ENCODE measurements around the gene PHF2. TPM values are rescaled to one million over a fixed set of nuclear protein-coding genes. Genes with fewer than 3 reads are reported as not detected.

The PHF2 gene
- total RNA-seq, 2 donors from 2014 or later, result 23.3 to 27.6 TPM

DNA sequence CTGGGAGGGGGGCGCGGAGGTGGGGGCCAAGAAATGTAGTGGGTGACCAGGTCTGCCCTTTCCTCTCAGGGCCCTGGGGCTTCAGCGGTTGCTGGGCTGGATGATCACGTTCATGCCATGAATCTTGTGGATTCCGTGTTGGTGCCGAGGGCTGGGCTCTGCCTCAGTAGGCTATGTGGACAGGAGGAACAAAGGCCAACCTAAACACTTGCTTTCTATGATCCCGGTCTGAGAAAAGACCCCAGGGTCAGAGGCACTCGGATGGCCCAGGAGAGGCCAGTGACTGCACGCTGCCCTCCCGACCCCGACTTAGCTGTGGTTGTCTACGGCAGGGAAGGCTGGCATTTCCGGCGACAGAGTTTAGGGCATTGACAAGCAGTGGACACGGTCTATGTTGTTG, 26.6 kb downstream of the PHF2 start:
- Mint-ChIP-seq H3K36me3 (ENCODE audit: insufficient read depth in 2 of 2) (peaks cover 11% of the 10 kb centered on the region in 2 donors), H3K4me1 (ENCODE audit: low read depth) (peaks cover 36% of the 10 kb centered on the region), H3K4me3 (no peak overlapping the region), H3K9me3 (peaks cover 2 to 7% of the 10 kb centered on the region in 2 donors), H3K27me3 (ENCODE audit: low read depth) (no peaks in the 10 kb centered on the region), H3K27ac (no peak overlapping the region)
- ATAC-seq (replicated peaks in 1 of 2) (no peak), DNase-seq (no peak)

DNA sequence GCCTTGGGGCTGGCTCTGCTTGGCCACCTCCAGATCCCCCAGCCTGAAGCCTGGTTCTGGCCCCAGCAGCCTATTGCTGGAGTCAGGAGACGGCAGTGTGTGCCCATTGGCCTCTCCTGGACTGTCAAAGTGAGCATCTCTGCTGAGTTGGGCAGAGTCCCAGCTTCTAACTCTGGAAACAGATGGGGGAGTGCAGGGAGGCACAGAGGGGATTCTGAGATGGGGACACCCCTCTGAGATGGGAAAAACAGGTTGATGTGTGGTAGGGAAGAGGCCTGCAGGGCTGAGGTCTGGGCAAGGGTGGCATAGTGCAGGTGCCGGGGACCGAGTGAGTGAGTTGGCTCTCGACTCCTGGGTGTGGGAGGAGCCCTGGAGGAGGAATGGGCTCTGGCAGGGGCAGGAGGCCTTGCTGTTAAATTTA, 27.5 kb downstream of the PHF2 start:
- peaks cover 5 to 7% of the 10 kb centered on the region in 2 donors for H3K9me3 Mint-ChIP-seq
- H3K27me3 Mint-ChIP-seq (ENCODE audit: low read depth), result no peaks in the 10 kb centered on the region
- H3K27ac Mint-ChIP-seq, result no peak overlapping the region

DNA sequence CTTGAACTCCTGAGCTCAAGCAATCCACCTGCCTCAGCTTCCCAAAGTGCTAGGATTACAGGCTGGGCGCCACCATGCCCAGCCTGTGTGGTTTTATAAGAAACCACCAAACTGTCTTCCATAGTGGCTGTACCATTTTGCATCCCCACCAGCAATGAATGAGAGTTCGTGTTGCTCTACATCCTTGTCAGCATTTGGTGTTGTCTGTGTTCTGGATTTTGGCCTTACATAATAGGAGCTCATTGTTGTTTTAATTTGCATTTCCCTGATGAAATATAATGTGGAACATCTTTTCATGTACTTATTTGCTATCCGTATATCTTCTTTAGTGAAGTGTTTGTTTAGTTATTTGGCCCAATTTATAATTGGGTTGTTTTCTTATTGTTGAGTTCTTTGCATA, 29.8 kb downstream of the PHF2 start:
- ATAC-seq (replicated peaks in 1 of 2) (no peak), DNase-seq (no peak)
- Mint-ChIP-seq H3K4me3 (no peak overlapping the region), H3K27me3 (ENCODE audit: low read depth) (no peaks in the 10 kb centered on the region), H3K9me3 (peaks cover 15 to 16% of the 10 kb centered on the region in 2 donors), H3K36me3 (ENCODE audit: insufficient read depth in 2 of 2) (peaks cover 18 to 27% of the 10 kb centered on the region in 2 donors), H3K27ac (peak overlapping the region; percentile 51), H3K4me1 (ENCODE audit: low read depth) (peaks cover 6% of the 10 kb centered on the region)

More for the DNA sequence above, 27.5 kb downstream of the PHF2 start:
- no peak for ATAC-seq (replicated peaks in 1 of 2)
- Mint-ChIP-seq H3K36me3 (ENCODE audit: insufficient read depth in 2 of 2) (peaks cover 11 to 14% of the 10 kb centered on the region in 2 donors), H3K4me3 (no peak overlapping the region), H3K4me1 (ENCODE audit: low read depth) (peaks cover 27% of the 10 kb centered on the region)
- DNase-seq, result no peak

DNA sequence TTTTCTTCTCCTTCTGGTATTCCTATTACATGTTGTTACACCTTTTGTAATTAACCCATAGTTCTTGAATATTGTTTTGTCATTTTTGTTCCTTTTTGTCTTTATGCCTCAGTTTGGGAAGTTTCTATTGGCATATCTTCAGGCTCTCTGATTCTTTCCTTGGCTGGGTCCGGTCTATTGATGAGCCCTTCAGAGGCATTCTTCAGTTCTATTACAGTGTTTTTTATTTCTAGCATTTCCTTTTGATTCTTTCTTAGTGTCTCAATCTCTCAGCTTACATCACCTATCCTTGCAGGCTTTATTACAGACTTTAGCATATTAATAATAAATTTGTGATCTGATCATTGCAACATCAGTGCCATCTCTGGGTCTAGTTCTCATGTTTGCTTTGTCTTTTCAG, 33.8 kb downstream of the PHF2 start:
- Mint-ChIP-seq H3K4me3 (no peak overlapping the region), H3K27ac (no peak overlapping the region), H3K4me1 (ENCODE audit: low read depth) (peaks cover 20% of the 10 kb centered on the region), H3K36me3 (ENCODE audit: insufficient read depth in 2 of 2) (peaks cover 18 to 24% of the 10 kb centered on the region in 2 donors), H3K9me3 (peaks cover 15 to 16% of the 10 kb centered on the region in 2 donors), H3K27me3 (ENCODE audit: low read depth) (no peaks in the 10 kb centered on the region)
- DNase-seq (no peak), ATAC-seq (replicated peaks in 1 of 2) (no peak)

DNA sequence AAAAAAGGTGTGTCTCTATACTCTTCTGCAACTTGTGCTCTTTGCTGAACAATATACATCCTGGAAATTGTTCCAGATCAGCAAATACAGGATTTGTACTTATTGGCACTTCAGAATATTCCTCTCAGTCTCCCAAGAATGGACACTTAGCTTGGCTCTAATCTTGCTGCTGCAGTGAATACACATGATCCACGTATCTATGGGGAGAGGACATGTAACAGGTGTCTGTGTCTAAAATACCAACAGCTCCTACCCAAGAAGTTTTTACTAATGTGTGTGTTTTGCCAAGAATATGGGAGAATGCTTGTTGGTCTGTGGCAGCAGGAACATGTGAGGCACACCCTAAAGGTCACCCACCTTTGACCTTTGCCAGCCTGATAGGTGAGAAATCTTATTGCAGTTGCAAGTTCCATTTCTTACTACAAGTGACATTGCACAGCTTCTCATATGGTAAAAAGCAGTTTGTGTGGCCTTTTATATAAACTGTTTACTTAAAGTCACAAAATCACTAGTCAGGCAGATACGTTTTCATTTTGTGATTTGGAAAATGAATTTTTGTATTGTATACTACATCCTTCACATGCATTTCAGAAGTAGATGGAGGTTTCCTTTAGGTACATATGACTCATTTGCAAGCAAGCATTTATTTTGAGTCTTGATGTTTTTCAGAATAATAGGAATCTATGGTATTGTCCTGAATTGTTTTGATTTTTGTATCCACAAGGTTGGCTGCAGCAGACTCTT, 35.8 kb downstream of the PHF2 start:
- peak; percentile 70 to 89 for ATAC-seq (replicated peaks in 1 of 2)
- Mint-ChIP-seq H3K27me3 (ENCODE audit: low read depth) (no peaks in the 10 kb centered on the region), H3K27ac (no peak overlapping the region), H3K36me3 (ENCODE audit: insufficient read depth in 2 of 2) (peaks cover 10 to 20% of the 10 kb centered on the region in 2 donors), H3K9me3 (peaks cover 13 to 15% of the 10 kb centered on the region in 2 donors), H3K4me1 (ENCODE audit: low read depth) (peaks cover 14% of the 10 kb centered on the region), H3K4me3 (peak overlapping the region in 1 of 2 donors; percentile 9)
- DNase-seq, result no peak

DNA sequence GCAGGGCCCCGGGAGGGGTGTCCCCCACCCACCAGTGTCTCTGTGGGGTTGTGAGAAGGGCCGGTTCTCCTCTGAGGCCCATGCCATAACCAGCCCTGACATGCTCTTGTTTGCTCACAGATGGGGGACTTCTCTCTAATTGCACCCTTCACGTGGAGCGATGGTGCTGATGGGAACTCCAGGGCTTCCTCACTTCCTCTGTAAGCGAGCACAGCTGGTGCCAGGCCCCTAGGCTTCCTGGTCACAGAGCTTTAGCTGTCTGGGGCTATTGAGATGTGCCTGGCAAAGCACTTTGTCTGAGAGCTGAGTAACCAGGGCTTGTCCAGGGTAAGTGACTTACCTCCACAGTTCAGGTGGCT, 36.4 kb downstream of the PHF2 start:
- no peaks in the 10 kb centered on the region for H3K27me3 Mint-ChIP-seq (ENCODE audit: low read depth)
- peaks cover 9 to 18% of the 10 kb centered on the region in 2 donors for H3K36me3 Mint-ChIP-seq (ENCODE audit: insufficient read depth in 2 of 2)
- peak; percentile 75 to 77 for ATAC-seq (replicated peaks in 1 of 2)
- peaks cover 12 to 14% of the 10 kb centered on the region in 2 donors for H3K9me3 Mint-ChIP-seq
- H3K27ac Mint-ChIP-seq, result no peak overlapping the region
- peaks cover 14% of the 10 kb centered on the region for H3K4me1 Mint-ChIP-seq (ENCODE audit: low read depth)
- DNase-seq, result peak in 1 of 2 donors; percentile 12
- peak overlapping the region in 1 of 2 donors; percentile 3 for H3K4me3 Mint-ChIP-seq

DNA sequence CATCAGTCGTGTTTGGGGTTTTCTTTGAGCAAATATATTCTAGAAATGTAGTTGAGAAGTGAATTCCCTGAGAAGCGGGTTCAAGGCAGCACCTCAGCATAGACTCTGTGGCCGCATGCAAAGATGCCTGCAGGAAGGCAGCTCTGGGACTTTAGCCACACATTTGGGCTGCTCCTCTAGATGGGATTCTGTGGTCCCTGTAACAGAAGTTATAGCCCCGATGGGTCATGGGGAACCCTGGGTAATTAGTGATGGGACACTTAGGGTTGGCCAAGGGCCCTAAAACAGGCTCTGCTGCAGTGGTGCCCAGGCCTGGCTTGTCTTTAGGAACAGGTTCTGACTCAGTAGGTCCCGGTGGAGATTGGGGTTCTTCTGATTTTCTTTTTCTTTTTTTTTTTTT, 36.8 kb downstream of the PHF2 start:
- ATAC-seq (replicated peaks in 1 of 2), result no peak
- Mint-ChIP-seq H3K4me1 (ENCODE audit: low read depth) (peaks cover 14% of the 10 kb centered on the region), H3K27me3 (ENCODE audit: low read depth) (no peaks in the 10 kb centered on the region)

DNA sequence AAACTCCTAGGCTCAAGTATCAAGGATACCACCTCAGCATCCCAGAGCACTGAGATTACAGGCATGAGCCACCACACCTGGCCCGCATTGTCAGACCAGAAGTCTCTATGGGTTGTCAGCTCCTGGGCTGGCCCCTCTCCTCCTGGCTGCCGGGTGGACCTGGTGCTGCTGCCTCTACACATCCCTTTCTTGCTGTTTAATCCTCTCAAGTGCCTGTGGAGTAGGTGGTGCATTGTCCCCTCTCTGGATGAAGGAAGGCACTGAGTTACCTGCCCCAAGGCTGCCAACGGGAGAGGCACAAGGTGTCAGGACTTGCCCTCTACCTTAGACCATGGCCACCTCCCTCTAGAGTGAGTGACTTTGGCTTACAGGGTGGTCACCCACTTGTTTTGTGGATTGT, 37.4 kb downstream of the PHF2 start:
- peaks cover 8 to 12% of the 10 kb centered on the region in 2 donors for H3K9me3 Mint-ChIP-seq
- DNase-seq, result no peak
- peaks cover 14% of the 10 kb centered on the region for H3K4me1 Mint-ChIP-seq (ENCODE audit: low read depth)
- H3K27ac Mint-ChIP-seq, result no peak overlapping the region
- no peak overlapping the region for H3K4me3 Mint-ChIP-seq
- no peaks in the 10 kb centered on the region for H3K27me3 Mint-ChIP-seq (ENCODE audit: low read depth)
- ATAC-seq (replicated peaks in 1 of 2), result no peak
- H3K36me3 Mint-ChIP-seq (ENCODE audit: insufficient read depth in 2 of 2), result peaks cover 7 to 14% of the 10 kb centered on the region in 2 donors

More for the DNA sequence above, 36.8 kb downstream of the PHF2 start:
- Mint-ChIP-seq H3K36me3 (ENCODE audit: insufficient read depth in 2 of 2) (peaks cover 7 to 17% of the 10 kb centered on the region in 2 donors), H3K27ac (no peak overlapping the region), H3K9me3 (peaks cover 8 to 13% of the 10 kb centered on the region in 2 donors), H3K4me3 (no peak overlapping the region)
- DNase-seq, result no peak

DNA sequence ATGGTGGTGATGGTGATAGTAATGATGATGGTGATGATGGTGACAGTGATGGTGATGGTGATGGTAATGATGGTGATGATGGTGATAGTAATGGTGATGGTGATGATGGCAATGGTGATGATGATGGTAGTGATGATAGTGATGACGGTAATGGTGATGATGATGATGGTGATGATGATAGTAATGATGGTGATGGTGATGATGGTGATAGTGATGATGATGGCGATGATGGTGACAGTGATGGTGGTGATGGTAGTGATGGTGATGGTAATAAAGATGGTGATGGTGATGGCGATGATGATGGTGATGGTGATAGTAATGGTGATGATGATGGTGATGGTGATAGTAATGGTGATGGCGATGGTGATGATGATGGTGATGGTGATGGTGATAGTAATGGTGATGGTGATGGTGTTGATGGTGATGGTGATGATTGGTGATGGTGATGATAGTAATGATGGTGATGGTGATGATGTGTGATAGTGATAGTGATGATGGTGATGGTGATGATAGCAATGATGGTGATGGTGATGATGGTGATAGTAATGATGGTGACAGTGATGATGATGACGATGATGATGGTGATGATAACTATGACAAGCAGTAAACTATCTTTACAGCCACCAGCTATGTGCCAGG, 38.6 kb downstream of the PHF2 start:
- H3K4me3 Mint-ChIP-seq, result no peak overlapping the region
- peaks cover 14% of the 10 kb centered on the region for H3K4me1 Mint-ChIP-seq (ENCODE audit: low read depth)

DNA sequence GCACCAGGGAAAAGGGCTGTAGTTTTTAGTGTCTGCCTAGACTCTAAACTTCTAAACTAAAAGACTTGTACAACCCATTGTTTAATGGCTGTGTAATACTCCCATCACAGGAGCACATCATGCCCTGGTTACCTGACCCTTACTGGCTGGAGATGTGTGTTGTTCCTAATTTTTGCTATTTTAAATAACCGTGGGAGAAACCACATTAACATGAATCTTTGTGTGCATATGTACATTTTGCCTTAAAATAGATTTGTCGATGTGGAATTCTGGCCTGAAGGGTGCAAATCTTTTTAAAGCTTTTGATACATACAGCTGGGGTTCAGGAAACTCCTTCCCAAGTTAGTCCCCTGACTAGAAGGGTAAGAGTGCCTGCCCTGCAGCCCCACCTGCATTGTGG, 39.7 kb downstream of the PHF2 start:
- no peak overlapping the region for H3K27ac Mint-ChIP-seq
- no peaks in the 10 kb centered on the region for H3K9me3 Mint-ChIP-seq
- peaks cover 14% of the 10 kb centered on the region for H3K4me1 Mint-ChIP-seq (ENCODE audit: low read depth)
- ATAC-seq (replicated peaks in 1 of 2), result no peak
- no peaks in the 10 kb centered on the region for H3K27me3 Mint-ChIP-seq (ENCODE audit: low read depth)
- no peak overlapping the region for H3K4me3 Mint-ChIP-seq
- no peaks in the 10 kb centered on the region for H3K36me3 Mint-ChIP-seq (ENCODE audit: insufficient read depth in 2 of 2)
- no peak for DNase-seq

More for the DNA sequence above, 38.6 kb downstream of the PHF2 start:
- Mint-ChIP-seq H3K27me3 (ENCODE audit: low read depth) (no peaks in the 10 kb centered on the region), H3K36me3 (ENCODE audit: insufficient read depth in 2 of 2) (peaks cover 4% of the 10 kb centered on the region in 2 donors), H3K9me3 (peaks cover 4% of the 10 kb centered on the region in 2 donors), H3K27ac (no peak overlapping the region)
- ATAC-seq (replicated peaks in 1 of 2) (no peak), DNase-seq (no peak)

DNA sequence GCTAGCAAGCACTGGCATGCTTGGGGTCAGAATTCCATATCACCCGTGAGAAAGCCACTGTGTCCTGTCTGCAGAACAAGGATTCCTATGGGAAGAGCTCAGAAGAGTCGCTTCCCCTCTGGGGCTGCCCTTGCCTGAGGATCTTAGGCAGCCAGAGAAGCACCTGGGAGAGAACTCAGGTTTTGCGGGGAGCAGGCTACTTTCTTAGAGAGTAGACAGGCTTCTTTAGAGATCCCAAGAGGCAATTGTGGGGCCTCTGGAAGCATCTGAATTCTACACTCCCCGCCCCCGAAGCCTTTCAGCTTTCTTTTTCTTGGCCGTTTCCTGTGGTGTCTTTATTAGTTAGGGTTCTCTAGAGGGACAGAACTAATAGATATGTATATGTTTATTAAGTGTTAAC, 40.9 kb downstream of the PHF2 start:
- H3K36me3 Mint-ChIP-seq (ENCODE audit: insufficient read depth in 2 of 2), result no peaks in the 10 kb centered on the region

DNA sequence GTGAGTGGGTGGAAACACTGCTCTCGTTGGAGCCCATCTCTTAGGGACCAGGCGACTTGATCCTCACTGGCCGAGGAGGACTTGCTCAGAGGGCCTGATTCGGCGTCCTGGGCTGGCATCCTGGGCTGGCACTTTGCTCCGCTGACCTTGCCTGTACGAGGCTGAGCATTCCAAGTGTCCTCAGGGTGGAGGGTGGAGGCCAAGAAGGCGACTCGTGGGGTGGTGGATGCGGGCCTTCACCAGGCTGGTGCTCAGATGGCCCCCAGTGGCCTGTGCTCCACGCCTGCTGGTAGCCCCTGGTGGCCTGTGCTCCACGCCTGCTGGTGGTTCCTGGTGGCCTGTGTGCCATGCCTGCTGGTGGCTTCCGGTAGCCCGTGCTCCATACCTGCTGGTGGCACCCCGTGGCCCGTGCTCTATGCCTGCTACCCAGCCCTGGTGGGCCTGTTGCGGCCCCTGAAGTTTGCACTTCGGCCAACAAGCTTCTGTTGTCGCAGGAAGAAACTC, 42.9 kb downstream of the PHF2 start:
- Mint-ChIP-seq H3K4me3 (no peak overlapping the region), H3K9me3 (no peaks in the 10 kb centered on the region), H3K4me1 (ENCODE audit: low read depth) (no peaks in the 10 kb centered on the region), H3K27me3 (ENCODE audit: low read depth) (no peaks in the 10 kb centered on the region), H3K27ac (no peak overlapping the region), H3K36me3 (ENCODE audit: insufficient read depth in 2 of 2) (no peaks in the 10 kb centered on the region)
- no peak for ATAC-seq (replicated peaks in 1 of 2)
- no peak for DNase-seq

More for the DNA sequence above, 40.9 kb downstream of the PHF2 start:
- H3K4me3 Mint-ChIP-seq, result no peak overlapping the region
- H3K4me1 Mint-ChIP-seq (ENCODE audit: low read depth), result peaks cover 8% of the 10 kb centered on the region
- H3K27ac Mint-ChIP-seq, result no peak overlapping the region
- ATAC-seq (replicated peaks in 1 of 2) (no peak), DNase-seq (no peak)
- no peaks in the 10 kb centered on the region for H3K27me3 Mint-ChIP-seq (ENCODE audit: low read depth)
- H3K9me3 Mint-ChIP-seq, result no peaks in the 10 kb centered on the region

DNA sequence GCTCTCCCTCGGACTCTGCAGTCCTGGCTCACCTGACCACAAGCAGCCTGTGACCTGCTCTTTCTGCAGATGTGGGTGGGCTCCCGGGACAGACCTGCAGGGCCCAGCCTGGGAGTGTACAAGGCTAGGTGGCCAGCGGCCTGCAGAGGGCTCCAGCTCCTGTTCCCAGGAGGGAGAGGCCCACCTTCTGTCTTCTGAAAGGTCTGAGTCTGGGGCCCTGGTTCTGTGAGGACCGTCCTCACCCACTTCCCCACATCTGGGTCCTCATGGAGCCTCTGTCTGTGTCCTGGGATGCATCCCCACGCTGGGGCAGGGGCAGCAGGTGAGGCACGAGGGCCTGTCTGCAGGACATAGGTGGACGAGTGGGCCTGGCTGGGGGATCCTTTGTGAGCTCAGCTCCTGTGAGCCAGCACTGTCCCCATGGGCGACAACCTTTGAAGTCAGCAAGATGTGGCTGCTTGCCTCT, 43.7 kb downstream of the PHF2 start:
- no peaks in the 10 kb centered on the region for H3K9me3 Mint-ChIP-seq
- DNase-seq (no peak), ATAC-seq (replicated peaks in 1 of 2) (no peak)
- H3K27ac Mint-ChIP-seq, result no peak overlapping the region
- no peaks in the 10 kb centered on the region for H3K4me1 Mint-ChIP-seq (ENCODE audit: low read depth)
- H3K36me3 Mint-ChIP-seq (ENCODE audit: insufficient read depth in 2 of 2), result no peaks in the 10 kb centered on the region
- H3K4me3 Mint-ChIP-seq, result no peak overlapping the region
- no peaks in the 10 kb centered on the region for H3K27me3 Mint-ChIP-seq (ENCODE audit: low read depth)
